Neuronal stem cell (in vitro differentiated cells): ENCODE results near the gene PELI1.

Experiments used
- DNase-seq: peaks from one replicate; pipeline ENCODE4 v3.0.0-alpha.2; 2013; ENCODE audit warnings: low spot score
- H2AFZ ChIP-seq: one replicate; pipeline ENCODE4 v1.6.1; 2013; ENCODE audit warnings: mild to moderate bottlenecking, low read length, inconsistent platforms
- H2AK5ac ChIP-seq: 2 replicates; pipeline ENCODE4 v1.6.1; 2013; ENCODE audit warnings: low read depth, mild to moderate bottlenecking, inconsistent platforms, low read length, moderate library complexity, mixed read lengths
- H2BK120ac ChIP-seq: 2 replicates; pipeline ENCODE4 v1.6.1; 2013; ENCODE audit warnings: low read depth, mild to moderate bottlenecking, inconsistent platforms, low read length, moderate library complexity, mixed read lengths
- H2BK12ac ChIP-seq: one replicate; pipeline ENCODE4 v1.6.1; 2013; ENCODE audit warnings: low read length, inconsistent platforms
- H2BK15ac ChIP-seq: 2 replicates; pipeline ENCODE4 v1.6.1; 2013; ENCODE audit warnings: mild to moderate bottlenecking, low read length, inconsistent platforms, mixed read lengths
- H2BK5ac ChIP-seq: one replicate; pipeline ENCODE4 v1.6.1; 2013; ENCODE audit warnings: inconsistent platforms, mild to moderate bottlenecking, low read length, moderate library complexity
- H3K14ac ChIP-seq: one replicate; pipeline ENCODE4 v1.6.1; 2013; ENCODE audit warnings: low read length, inconsistent platforms
- H3K18ac ChIP-seq: 2 replicates; pipeline ENCODE4 v1.6.1; 2013; ENCODE audit warnings: low read length, inconsistent platforms
- H3K23ac ChIP-seq: 2 replicates; pipeline ENCODE4 v1.6.1; 2013; ENCODE audit warnings: low read depth, mild to moderate bottlenecking, mixed read lengths, low read length, inconsistent platforms; ENCODE audit not compliant: poor library complexity
- H3K27ac ChIP-seq: replicated peaks from 3 replicates; pipeline ENCODE4 v1.5.1; 2013; ENCODE audit warnings: low read length, inconsistent platforms
- H3K27me3 ChIP-seq, 3 experiments: 2 replicates each; pipeline ENCODE4 v1.6.1; 2013; ENCODE audit warnings: low read length in 3 of 3, mild to moderate bottlenecking in 2 of 3, inconsistent platforms in 1 of 3, low read depth in 1 of 3, mixed read lengths in 1 of 3, moderate library complexity in 1 of 3; ENCODE audit not compliant: control insufficient read depth in 3 of 3, insufficient read depth in 3 of 3
- H3K36me3 ChIP-seq, 2 donors: replicated peaks in 1 of 2; 2 replicates each; pipeline ENCODE4 v1.6.1; 2013; ENCODE audit warnings: low read length in 2 of 2; ENCODE audit not compliant: control insufficient read depth in 2 of 2, insufficient read depth in 2 of 2
- H3K4ac ChIP-seq: 2 replicates; pipeline ENCODE4 v1.6.1; 2013; ENCODE audit warnings: inconsistent platforms, mild to moderate bottlenecking, low read length, moderate library complexity
- H3K4me1 ChIP-seq, 2 donors: 1 replicate in 1 of 2; 2 replicates in 1 of 2; pipeline ENCODE4 v1.6.1; 2013; ENCODE audit warnings: low read length in 2 of 2, low read depth in 1 of 2; ENCODE audit not compliant: control insufficient read depth in 2 of 2, insufficient read depth in 1 of 2
- H3K4me2 ChIP-seq: one replicate; pipeline ENCODE4 v1.6.1; 2013; ENCODE audit warnings: mild to moderate bottlenecking, low read length, inconsistent platforms; ENCODE audit not compliant: insufficient read depth, poor library complexity, severe bottlenecking
- H3K4me3 ChIP-seq, 2 donors: 2 replicates each; pipeline ENCODE4 v1.5.1; 2013; ENCODE audit warnings: low read length in 2 of 2, mild to moderate bottlenecking in 2 of 2, inconsistent platforms in 1 of 2, moderate library complexity in 1 of 2
- H3K79me1 ChIP-seq: one replicate; pipeline ENCODE4 v1.6.1; 2013; ENCODE audit warnings: low read depth, mild to moderate bottlenecking, inconsistent platforms, low read length, moderate library complexity
- H3K9ac ChIP-seq: one replicate; pipeline ENCODE4 v1.6.1; 2013; ENCODE audit warnings: mild to moderate bottlenecking, low read depth, low read length, inconsistent platforms; ENCODE audit not compliant: poor library complexity
- H3K9me3 ChIP-seq, 2 donors: replicated peaks in 1 of 2; 2 replicates each; pipeline versions ENCODE3 to v1.6.1; 2013; ENCODE audit warnings: low read length in 2 of 2, mild to moderate bottlenecking in 2 of 2, inconsistent platforms in 1 of 2, low read depth in 1 of 2, mixed read lengths in 1 of 2, moderate library complexity in 1 of 2; ENCODE audit not compliant: control insufficient read depth in 2 of 2, insufficient read depth in 1 of 2
- H4K8ac ChIP-seq: one replicate; pipeline ENCODE4 v1.6.1; 2013; ENCODE audit warnings: low read depth, mild to moderate bottlenecking, inconsistent platforms, low read length, moderate library complexity
- H4K91ac ChIP-seq: one replicate; pipeline ENCODE4 v1.6.1; 2013; ENCODE audit warnings: low read length, low read depth, mild to moderate bottlenecking, inconsistent platforms; ENCODE audit not compliant: poor library complexity
- WGBS, 2 donors: extraction: QIAGEN DNeasy Blood & Tissue Kit; methylation state at CpG; one replicate each; pipeline ENCODE4 v1.1.7; 2013; ENCODE audit warnings: missing lambda C conversion rate in 2 of 2, mixed read lengths in 1 of 2; ENCODE audit not compliant: insufficient read length in 2 of 2, insufficient replicate concordance in 1 of 2; ENCODE audit errors: extremely low coverage in 2 of 2; 5-methylcytosine and 5-hydroxymethylcytosine counted together

Gene PELI1

GRCh38 chr2:64168201-64168600 is 24.0 kb upstream of the PELI1 start:
- no peak overlapping the region for H2AK5ac ChIP-seq
- no peak overlapping the region for H3K4me2 ChIP-seq
- no peak for DNase-seq
- H3K36me3 ChIP-seq, result no peaks in the 10 kb centered on the region
- no peak overlapping the region for H3K4ac ChIP-seq
- H4K91ac ChIP-seq, result no peak overlapping the region
- peaks cover 0 to 9% of the 10 kb centered on the region in 2 donors for H3K4me1 ChIP-seq
- no peak overlapping the region for H2BK5ac ChIP-seq
- H3K9me3 ChIP-seq, result no peaks in the 10 kb centered on the region
- no peak overlapping the region for H2BK15ac ChIP-seq
- no peak overlapping the region for H3K18ac ChIP-seq
- no peak overlapping the region for H3K14ac ChIP-seq
- H3K23ac ChIP-seq, result no peak overlapping the region
- no peak overlapping the region for H2BK120ac ChIP-seq
- no peaks in the 10 kb centered on the region for H3K79me1 ChIP-seq
- H3K4me3 ChIP-seq, result no peak overlapping the region
- H2BK12ac ChIP-seq, result no peak overlapping the region
- H3K9ac ChIP-seq, result no peak overlapping the region
- no peak overlapping the region for H4K8ac ChIP-seq
- H3K27ac ChIP-seq, result no peak overlapping the region
- no peak overlapping the region for H2AFZ ChIP-seq
- H3K27me3 ChIP-seq, result no peaks in the 10 kb centered on the region

- H3K9ac ChIP-seq, result no peak overlapping the region
- H3K18ac ChIP-seq, result no peak overlapping the region
- H2BK5ac ChIP-seq, result no peak overlapping the region
- H2BK120ac ChIP-seq, result no peak overlapping the region
- H3K27ac ChIP-seq, result peak overlapping the region; percentile 47
- no peaks in the 10 kb centered on the region for H3K27me3 ChIP-seq
- no peaks in the 10 kb centered on the region for H3K36me3 ChIP-seq
- peaks cover 0 to 9% of the 10 kb centered on the region in 2 donors for H3K4me1 ChIP-seq
- H4K8ac ChIP-seq, result no peak overlapping the region
- H3K14ac ChIP-seq, result no peak overlapping the region
- no peak overlapping the region for H3K4ac ChIP-seq
- no peak overlapping the region for H2BK12ac ChIP-seq
- no peaks in the 10 kb centered on the region for H3K9me3 ChIP-seq
- no peak overlapping the region for H2AK5ac ChIP-seq
- no peaks in the 10 kb centered on the region for H3K79me1 ChIP-seq
- WGBS, 2 donors, result no CpG with 5 or more reads among the region's 4 CpGs
- H3K4me3 ChIP-seq, result no peak overlapping the region
- no peak for DNase-seq
- no peak overlapping the region for H3K4me2 ChIP-seq
- no peak overlapping the region for H3K23ac ChIP-seq
- H2BK15ac ChIP-seq, result no peak overlapping the region
- no peak overlapping the region for H2AFZ ChIP-seq
- no peak overlapping the region for H4K91ac ChIP-seq
These were observed 22.6 kb upstream of the PELI1 start for GRCh38 chr2:64166637-64167420.

GRCh38 chr2:64166212-64166611 is 22.0 kb upstream of the PELI1 start:
- no CpG with 5 or more reads among the region's 2 CpGs for WGBS, 2 donors
- Histone ChIP-seq H2AK5ac (no peak overlapping the region), H2BK5ac (no peak overlapping the region), H3K23ac (no peak overlapping the region), H3K18ac (no peak overlapping the region), H2BK12ac (no peak overlapping the region), H3K9ac (no peak overlapping the region), H2BK15ac (no peak overlapping the region), H2BK120ac (no peak overlapping the region), H3K36me3 (no peaks in the 10 kb centered on the region), H3K27me3 (no peaks in the 10 kb centered on the region), H3K9me3 (no peaks in the 10 kb centered on the region), H3K14ac (no peak overlapping the region), H3K4me2 (no peak overlapping the region), H4K8ac (no peak overlapping the region), H4K91ac (no peak overlapping the region), H3K4ac (no peak overlapping the region), H3K4me1 (peaks cover 0 to 9% of the 10 kb centered on the region in 2 donors), H3K79me1 (no peaks in the 10 kb centered on the region), H3K27ac (no peak overlapping the region), H2AFZ (no peak overlapping the region), H3K4me3 (no peak overlapping the region)
- DNase-seq, result no peak

- Histone ChIP-seq H3K4me3 (no peak overlapping the region), H2BK120ac (no peak overlapping the region), H3K4ac (no peak overlapping the region), H2AK5ac (no peak overlapping the region), H3K27ac (no peak overlapping the region), H3K36me3 (no peaks in the 10 kb centered on the region), H3K9me3 (no peaks in the 10 kb centered on the region), H3K27me3 (no peaks in the 10 kb centered on the region), H4K8ac (no peak overlapping the region), H3K18ac (no peak overlapping the region), H2BK5ac (no peak overlapping the region), H2AFZ (no peak overlapping the region), H3K4me1 (peaks cover 0 to 9% of the 10 kb centered on the region in 2 donors), H2BK15ac (no peak overlapping the region), H3K4me2 (no peak overlapping the region), H3K14ac (no peak overlapping the region), H3K9ac (no peak overlapping the region), H2BK12ac (no peak overlapping the region), H3K79me1 (no peaks in the 10 kb centered on the region), H3K23ac (no peak overlapping the region), H4K91ac (no peak overlapping the region)
- no CpG with 5 or more reads among the region's 1 CpG for WGBS, 2 donors
- no peak for DNase-seq
These were observed 21.5 kb upstream of the PELI1 start for GRCh38 chr2:64165706-64166105.
